Adrenal gland (tissue), 5 donors: ENCODE results near the gene PARD3B.

Experiments used
- POLR2A ChIP-seq, 2 donors: fragments of 450-650 bp; IDR thresholded peaks; one replicate each; pipeline ENCODE4 v1.6.1; 2017; ENCODE audit warnings: antibody characterized with exemption in 2 of 2, mild to moderate bottlenecking in 2 of 2, moderate library complexity in 1 of 2
- TF ChIP-seq, protein P1 (sequence below), 6 experiments: fragments of 450-650 bp in 4 of 6; fragments of 200-600 bp in 2 of 6; sonication (generic) in 1 of 6; IDR thresholded peaks; 1 replicate in 5 of 6; 2 replicates in 1 of 6; pipeline versions ENCODE4 v1.5.1 to v1.8.0; 2016 to 2021; ENCODE audit warnings: antibody characterized with exemption in 6 of 6, mild to moderate bottlenecking in 2 of 6, moderate library complexity in 1 of 6
- donor health status: DM: no; HTN: no; CAD: no.

DNA sequence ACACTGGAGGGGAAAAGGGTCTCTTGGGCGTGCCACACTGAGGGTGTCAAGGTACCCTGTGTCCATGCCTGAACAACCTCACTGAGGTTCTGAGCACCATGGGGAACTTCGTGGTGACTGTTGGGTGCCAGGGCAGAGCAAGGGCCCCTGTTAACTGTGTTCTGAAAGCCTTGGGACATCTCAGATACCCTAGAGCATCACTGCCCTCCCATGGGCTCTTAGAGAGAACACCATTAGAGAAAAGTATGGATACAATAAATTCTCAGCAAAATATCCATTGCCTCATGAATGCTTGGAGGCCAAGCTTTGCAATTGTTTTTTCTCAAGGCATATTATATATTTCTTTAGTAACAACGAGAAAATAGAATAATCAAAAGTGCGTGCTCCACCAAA is 648.6 kb downstream of the PARD3B start:
- TF ChIP-seq, protein P1, sequence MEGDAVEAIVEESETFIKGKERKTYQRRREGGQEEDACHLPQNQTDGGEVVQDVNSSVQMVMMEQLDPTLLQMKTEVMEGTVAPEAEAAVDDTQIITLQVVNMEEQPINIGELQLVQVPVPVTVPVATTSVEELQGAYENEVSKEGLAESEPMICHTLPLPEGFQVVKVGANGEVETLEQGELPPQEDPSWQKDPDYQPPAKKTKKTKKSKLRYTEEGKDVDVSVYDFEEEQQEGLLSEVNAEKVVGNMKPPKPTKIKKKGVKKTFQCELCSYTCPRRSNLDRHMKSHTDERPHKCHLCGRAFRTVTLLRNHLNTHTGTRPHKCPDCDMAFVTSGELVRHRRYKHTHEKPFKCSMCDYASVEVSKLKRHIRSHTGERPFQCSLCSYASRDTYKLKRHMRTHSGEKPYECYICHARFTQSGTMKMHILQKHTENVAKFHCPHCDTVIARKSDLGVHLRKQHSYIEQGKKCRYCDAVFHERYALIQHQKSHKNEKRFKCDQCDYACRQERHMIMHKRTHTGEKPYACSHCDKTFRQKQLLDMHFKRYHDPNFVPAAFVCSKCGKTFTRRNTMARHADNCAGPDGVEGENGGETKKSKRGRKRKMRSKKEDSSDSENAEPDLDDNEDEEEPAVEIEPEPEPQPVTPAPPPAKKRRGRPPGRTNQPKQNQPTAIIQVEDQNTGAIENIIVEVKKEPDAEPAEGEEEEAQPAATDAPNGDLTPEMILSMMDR (IDR thresholded peaks at IDR 0.05): no peak
- TF ChIP-seq POLR2A (IDR thresholded peaks at IDR 0.05): no peak
